Measurements from ENCODE around the gene KIAA2012.

The KIAA2012 gene

DNA sequence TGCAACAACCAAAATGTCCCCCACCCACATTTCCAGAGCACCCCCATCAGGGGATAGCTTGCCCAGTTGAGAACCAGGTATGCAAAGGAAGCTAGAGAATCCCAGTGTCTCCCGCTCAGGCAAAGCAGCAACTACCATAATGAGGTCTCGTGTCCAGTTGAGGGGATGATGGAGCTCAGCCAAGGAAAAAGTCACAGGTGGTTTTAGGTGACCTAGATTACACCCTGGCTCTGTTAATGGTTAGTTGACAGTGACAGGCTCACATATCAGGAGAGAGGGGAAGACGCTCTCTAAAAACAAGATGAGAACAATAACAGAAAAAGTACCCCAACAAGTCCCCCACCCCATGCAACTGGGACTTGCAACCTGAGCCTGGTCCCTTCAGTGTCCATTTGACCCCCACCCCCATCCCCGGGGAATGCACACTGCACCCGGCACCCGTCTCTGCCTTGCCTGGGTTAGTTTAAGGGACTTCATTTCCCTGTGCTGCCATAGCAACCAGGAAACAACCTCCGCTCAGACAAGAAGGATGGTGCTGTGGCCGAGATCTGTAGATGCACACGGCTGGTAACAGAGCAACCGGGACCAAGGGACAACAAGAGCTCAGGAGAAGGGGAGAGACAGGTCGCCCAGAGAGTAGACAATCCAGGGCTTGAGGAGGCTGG, at the start of gene KIAA2012:
Gene KIAA2012, plus strand, starts transcription at position 519 of the 665 bp plus-strand sequence. CDS start 373 bp downstream, outside the sequence.
- DNase-seq, result peak in 6 of 56 donors; percentile 5 to 13 (median 8)

DNA sequence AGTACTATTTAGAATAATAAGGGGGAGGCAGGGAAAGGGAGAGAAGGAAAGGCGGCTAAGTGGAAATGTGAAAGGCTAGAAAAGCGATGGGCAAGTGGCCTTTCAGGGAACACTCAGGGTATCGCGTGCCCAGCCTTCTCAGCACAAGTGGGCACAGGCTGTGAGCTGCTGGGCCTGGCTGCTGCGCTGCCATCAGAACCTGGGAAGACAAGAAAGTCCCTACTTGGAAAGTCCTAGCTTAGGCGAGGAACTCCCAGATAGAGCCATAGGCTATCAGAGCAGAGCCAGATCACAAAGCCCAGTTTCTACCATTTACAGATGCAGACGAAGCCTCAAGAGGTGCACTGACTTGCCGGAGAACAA, 49.2 kb upstream of the KIAA2012 start:
- DNase-seq, result no peak

DNA sequence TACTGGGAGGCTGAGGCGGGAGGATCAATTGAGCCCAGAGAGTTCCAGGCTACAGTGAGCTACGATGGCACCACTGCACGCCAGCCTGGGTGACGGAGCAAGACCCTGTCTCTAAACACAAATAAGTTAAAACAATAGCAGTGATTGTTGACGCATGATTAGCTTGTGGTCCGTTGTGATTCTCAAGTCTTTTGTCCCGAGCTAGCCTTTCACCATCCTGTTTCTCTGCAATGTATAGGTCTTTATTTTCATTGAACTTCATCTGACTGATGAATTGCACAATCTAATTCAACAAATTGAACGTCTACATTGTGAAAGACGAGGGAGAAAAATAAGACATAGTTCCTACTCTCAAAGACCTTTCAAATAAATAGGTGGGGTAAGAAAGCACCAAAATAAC, 48.2 kb upstream of the KIAA2012 start:
- DNase-seq, result no peak

DNA sequence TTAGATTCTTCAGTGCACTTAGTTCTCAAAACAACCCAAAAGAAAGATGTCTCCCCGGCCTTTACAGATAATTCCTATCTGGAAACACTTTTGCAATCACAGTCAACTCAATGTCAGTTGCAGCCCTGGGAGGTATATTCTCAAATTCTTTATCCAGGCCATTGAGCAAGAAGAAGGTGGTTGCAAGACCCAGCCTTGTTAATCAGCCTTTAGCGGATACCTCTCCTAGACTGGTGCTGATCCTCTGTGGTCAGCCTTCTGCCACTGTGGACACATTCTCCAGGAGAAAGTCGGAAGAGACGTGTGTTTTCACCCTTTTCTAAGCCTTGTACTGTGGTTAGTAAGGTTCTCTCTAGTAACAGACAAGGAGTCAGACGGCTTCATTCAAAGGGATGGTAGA, 47.2 kb upstream of the KIAA2012 start:
- no peak for DNase-seq

DNA sequence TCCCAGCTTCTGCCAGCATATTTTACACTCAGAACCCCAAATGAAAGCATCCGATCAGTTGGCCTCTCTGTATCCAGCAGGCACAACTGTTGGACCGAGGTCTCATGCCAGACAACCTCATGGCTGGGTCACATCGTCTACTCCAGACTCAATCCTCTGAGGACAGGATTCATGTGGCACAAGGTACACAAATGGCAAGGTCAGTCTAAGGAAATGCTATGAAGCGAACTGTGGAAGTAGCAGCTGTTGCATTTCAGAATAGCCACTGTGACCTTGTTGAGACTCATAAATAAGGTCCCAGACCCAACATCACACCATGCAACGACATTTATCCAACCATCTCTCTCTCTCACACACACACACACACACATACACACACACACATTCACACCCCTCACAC, 46.5 kb upstream of the KIAA2012 start:
- DNase-seq, result no peak

DNA sequence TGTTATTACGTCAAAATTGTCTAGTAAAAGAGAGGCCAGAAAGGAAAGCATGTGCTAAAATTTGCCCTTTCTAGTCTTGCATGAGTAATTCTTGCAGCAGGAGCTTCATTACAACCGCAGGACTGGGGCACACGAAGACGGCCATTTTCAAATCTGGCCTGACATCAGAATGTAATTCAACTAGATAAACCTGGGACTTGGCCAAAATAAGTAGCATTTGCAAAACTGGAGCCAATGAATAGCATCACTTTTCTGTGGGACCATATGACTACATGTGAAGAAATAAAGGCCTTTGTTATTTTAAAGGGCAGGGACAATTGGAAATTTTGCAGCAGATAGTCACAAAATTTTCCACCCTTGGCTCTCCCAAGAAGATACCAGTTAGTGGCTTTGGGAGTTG, 42.4 kb upstream of the KIAA2012 start:
- no peak for DNase-seq

GRCh38 chr2:202031246-202031951, 41.7 kb upstream of the KIAA2012 start:
- no peak for DNase-seq

GRCh38 chr2:202032846-202033316, 40.2 kb upstream of the KIAA2012 start:
- DNase-seq, result peak in 11 of 56 donors; percentile 10 to 72 (median 40)

DNA sequence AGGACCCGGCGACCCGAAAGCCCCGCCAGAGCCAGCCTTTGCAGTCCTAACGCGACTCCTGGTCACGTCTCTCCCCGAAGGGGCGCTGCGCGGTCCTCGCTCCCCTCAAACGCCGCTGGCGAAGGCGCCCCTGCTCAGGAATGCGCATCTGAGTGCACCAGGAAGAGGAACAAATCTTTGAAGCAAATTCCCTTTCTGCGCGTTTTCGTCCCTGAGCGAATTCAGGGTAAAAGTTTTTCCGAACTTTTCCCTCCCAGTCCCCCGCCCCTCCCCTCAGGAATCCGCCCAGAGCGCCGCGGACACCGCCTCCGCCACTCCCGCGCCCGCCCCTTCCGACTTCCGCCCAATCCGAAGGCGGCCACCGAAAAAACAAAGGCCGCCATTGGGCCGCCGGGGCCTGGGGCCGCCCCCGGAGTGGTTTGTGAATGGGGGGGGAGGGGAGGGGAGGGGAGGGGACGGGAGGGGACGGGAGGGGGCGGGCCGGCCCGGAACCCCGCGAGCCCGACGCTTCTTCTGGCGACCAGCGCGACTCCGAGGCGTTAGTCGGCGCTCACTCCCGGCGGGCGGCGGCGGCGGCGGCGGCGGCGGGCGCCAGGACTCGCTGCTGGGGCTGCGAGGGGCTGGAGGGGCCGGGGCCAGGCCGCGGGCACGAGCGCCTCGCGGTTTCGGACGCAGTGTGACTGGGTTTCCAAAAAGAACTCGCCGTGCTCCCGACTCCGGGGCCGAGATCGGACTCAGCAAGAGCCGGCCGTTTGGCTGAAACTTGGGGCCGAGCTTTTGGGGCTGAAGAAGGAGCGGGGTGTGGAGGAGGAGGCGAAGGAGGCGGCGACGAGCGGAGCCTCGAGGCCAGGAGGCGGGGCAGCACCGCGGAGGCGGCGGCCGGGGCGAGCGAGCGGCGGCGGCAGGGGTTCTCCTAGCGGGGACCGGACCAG, 39.5 kb upstream of the KIAA2012 start, which contains the start of gene FZD7:
Gene FZD7, plus strand, starts transcription at position 539 of the 932 bp plus-strand sequence. CDS start 793 bp downstream, outside the sequence.
- peak in 55 of 56 donors; percentile 15 to 85 (median 69) for DNase-seq

DNA sequence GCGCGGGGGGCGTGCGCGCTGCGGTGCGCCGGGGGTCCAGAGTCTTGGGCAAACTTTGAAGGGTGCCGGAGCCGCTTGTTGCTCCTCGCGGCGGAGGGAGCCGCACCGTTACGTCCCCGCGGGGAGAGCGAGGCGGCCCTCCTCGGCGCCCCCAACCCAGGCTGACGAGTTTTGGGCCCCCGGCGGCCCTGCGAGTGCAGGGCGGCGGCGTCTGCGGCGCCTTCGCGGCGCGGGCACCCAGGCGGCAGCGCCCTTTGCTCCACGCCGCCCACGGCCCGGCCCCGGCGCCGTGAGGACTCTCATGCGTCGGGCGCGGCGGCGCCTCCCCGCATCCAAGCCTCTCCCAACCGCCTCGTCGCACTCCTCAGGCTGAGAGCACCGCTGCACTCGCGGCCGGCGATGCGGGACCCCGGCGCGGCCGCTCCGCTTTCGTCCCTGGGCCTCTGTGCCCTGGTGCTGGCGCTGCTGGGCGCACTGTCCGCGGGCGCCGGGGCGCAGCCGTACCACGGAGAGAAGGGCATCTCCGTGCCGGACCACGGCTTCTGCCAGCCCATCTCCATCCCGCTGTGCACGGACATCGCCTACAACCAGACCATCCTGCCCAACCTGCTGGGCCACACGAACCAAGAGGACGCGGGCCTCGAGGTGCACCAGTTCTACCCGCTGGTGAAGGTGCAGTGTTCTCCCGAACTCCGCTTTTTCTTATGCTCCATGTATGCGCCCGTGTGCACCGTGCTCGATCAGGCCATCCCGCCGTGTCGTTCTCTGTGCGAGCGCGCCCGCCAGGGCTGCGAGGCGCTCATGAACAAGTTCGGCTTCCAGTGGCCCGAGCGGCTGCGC, 38.6 kb upstream of the KIAA2012 start:
- no peak for DNase-seq

GRCh38 chr2:202035089-202035940, 37.7 kb upstream of the KIAA2012 start:
- DNase-seq, result peak in 16 of 56 donors; percentile 6 to 57 (median 32)

DNA sequence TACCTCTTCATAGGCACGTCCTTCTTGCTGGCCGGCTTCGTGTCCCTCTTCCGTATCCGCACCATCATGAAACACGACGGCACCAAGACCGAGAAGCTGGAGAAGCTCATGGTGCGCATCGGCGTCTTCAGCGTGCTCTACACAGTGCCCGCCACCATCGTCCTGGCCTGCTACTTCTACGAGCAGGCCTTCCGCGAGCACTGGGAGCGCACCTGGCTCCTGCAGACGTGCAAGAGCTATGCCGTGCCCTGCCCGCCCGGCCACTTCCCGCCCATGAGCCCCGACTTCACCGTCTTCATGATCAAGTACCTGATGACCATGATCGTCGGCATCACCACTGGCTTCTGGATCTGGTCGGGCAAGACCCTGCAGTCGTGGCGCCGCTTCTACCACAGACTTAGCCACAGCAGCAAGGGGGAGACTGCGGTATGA, 37.1 kb upstream of the KIAA2012 start:
- DNase-seq, result no peak

- DNase-seq, result no peak
These were observed 36.4 kb upstream of the KIAA2012 start for GRCh38 chr2:202036601-202037037.

DNA sequence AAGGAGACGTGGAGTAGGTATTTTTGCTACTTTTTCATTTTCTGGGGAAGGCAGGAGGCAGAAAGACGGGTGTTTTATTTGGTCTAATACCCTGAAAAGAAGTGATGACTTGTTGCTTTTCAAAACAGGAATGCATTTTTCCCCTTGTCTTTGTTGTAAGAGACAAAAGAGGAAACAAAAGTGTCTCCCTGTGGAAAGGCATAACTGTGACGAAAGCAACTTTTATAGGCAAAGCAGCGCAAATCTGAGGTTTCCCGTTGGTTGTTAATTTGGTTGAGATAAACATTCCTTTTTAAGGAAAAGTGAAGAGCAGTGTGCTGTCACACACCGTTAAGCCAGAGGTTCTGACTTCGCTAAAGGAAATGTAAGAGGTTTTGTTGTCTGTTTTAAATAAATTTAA, 36.0 kb upstream of the KIAA2012 start:
- DNase-seq, result no peak

DNA sequence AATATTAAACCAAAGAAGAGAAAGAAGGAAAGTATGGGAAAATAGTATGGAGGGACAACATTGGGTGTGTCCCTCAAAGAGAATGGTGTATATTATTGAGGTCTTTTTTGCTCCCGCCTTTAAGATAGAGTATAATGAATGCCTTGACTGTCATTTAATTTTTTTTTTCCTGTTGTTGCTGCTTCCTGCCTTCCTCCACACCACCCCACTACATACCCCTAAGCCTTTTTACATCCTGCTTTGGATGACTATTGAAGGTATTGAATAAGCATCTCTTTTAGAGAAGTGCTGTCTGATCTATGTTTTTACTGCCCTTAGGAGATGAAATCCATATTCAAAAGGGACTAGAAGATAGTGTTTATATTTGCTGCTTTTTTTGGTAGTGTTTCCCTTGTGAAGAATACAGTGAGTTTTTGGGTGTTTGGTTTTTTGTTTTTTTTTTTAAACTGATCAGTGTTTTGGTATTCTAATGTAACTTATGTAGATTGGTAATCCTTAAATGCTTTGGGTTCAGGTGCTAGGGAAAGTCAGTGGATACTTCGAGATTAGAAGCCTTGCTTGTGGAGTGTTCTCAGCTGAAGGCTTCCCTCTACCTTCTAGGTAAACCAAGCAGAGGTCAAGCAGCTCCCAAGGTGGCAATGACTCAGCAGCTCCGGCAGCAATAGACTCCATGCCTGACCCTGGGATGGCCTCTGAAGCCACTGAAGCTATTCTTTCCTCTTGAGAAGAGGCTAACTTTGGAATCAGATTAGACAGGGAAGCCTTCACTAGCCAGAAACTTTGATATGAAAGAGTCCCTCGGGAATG, 34.4 kb upstream of the KIAA2012 start:
- no peak for DNase-seq

DNA sequence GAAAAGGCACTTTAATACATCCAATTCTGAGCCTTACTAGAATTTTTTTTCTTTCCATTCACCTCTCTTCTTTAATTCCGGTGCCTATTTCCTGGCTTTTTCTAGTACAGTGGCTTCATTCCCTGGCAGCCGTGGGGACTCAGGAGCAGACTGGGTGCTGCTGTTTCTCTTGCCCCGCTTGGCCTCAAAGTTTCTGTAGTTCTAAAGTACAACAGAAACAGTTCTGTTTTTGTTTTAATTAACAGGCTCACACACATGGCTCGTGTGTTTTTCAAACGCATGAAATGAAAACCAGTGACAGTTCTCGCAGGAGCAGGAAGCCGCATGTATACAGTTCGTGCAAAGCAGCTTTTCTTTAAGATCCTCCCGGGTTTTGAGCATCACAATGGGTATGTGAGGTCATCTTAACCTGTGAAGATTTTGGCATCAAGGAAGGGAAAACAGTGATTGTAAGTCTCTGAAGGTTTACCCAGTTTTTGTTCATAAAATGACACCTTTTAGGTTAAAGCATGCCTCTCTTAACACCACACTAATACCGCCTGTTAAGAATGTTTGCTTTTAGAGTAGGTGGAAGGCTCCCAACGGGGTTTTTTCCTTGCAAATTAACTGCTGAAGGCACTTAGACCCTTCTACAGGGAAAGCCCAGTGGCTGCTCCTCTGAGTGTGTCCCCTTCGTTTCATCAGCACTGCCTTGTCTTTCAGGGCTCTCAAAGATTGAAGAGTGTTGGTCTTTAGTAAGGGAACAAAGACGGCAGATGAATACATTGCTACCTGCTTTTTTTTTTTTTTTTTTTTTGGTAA, 33.6 kb upstream of the KIAA2012 start:
- no peak for DNase-seq

- DNase-seq, result no peak
These were observed 32.8 kb upstream of the KIAA2012 start for GRCh38 chr2:202040079-202040844.
